Mesodermal cell (in vitro differentiated cells): ENCODE results near the gene METTL24.

Experiments
- H3K27ac ChIP-seq: 2 replicates; pipeline ENCODE4 v1.7.0; 2013; ENCODE audit warnings: mild to moderate bottlenecking, low read depth, low read length, moderate library complexity; ENCODE audit not compliant: severe bottlenecking
- H3K36me3 ChIP-seq: 2 replicates; pipeline ENCODE4 v1.7.1; 2013; ENCODE audit warnings: mild to moderate bottlenecking, low read length, moderate library complexity; ENCODE audit not compliant: control insufficient read depth, insufficient read depth
- H3K4me1 ChIP-seq: one replicate; pipeline ENCODE4 v1.7.1; 2013; ENCODE audit warnings: mild to moderate bottlenecking, low read length; ENCODE audit not compliant: insufficient read depth, control insufficient read depth, poor library complexity, severe bottlenecking
- H3K4me3 ChIP-seq: 2 replicates; pipeline ENCODE4 v1.7.0; 2013; ENCODE audit warnings: low read length, control low read depth, mild to moderate bottlenecking; ENCODE audit not compliant: insufficient read depth, poor library complexity, severe bottlenecking; ENCODE audit errors: extremely low read depth
- H3K9me3 ChIP-seq: 2 replicates; pipeline ENCODE4 v1.7.1; 2013; ENCODE audit warnings: mild to moderate bottlenecking, low read length, moderate library complexity; ENCODE audit not compliant: control insufficient read depth
- WGBS, 2 experiments: methylation state at CpG; one replicate each; pipeline ENCODE4 v1.1.5; 2013; ENCODE audit warnings: missing lambda C conversion rate in 2 of 2; ENCODE audit not compliant: insufficient coverage in 2 of 2; 5-methylcytosine and 5-hydroxymethylcytosine counted together

METTL24 gene

GRCh38 chr6:110360676-110361075 lies 2.5 kb upstream of the METTL24 start:
- Histone ChIP-seq H3K27ac (no peak overlapping the region), H3K4me3 (no peak overlapping the region), H3K36me3 (no peaks in the 10 kb centered on the region), H3K4me1 (peaks cover 3% of the 10 kb centered on the region), H3K9me3 (peaks cover 7% of the 10 kb centered on the region)
- WGBS, 2 experiments: 97 to 100% methylated on average over 1 to 3 of the region's 3 CpGs

DNA sequence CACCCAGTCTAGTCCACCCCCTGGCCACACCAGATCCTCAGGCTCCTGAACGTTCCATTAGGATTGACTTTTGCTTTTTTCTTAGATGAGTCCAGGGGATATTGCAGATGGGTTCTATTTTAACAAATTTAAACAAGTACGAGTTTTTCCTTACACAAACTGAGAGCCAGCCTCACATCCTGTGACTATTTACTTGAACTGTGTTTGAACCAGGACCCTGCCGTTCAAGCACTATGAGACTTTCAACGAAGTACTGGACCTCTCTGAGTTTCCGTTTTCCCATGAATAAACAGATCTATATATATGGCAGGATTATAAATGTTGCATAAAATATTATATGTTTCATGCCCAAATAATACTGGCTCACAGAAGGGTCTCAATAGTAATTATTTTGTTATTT lies 1.4 kb upstream of the METTL24 start:
- peak overlapping the region; percentile 8 for H3K27ac ChIP-seq
- WGBS, 2 experiments: 93% methylated on average over 2 of the region's 5 CpGs; no CpG with 5 or more reads in 1 of the 2 experiments
- no peak overlapping the region for H3K4me3 ChIP-seq
- peaks cover 7% of the 10 kb centered on the region for H3K9me3 ChIP-seq
- peaks cover 3% of the 10 kb centered on the region for H3K4me1 ChIP-seq
- no peaks in the 10 kb centered on the region for H3K36me3 ChIP-seq

DNA sequence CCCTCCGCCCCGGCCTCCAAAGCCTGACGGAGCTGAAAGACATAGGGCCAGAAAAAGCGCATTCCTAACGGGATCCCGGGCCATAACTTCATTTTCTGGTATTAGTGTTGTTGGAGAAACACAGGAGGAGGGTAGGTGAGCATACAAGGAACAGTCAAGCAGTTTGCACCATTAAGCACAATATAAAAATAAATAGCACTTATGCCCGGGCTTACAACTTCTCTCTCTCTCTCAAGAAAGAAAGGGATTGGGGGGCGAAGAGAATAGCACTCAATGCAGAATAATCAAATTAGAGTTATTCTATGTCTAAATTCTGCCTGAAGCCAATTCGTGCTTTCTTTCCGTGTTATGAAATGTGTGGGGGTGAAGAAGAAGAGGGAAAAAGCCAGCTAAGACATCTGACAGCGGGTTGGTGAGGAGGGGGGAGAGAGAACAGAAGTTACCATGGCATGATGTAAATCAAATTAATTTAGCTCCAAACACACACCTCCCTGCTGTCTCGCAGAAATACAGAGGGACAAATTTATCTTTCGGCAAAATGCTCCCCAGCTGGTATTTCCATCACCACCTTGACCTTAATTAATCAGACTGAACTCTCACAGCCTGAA lies 508 bp upstream of the METTL24 start:
- peaks cover 3% of the 10 kb centered on the region for H3K4me1 ChIP-seq
- no peaks in the 10 kb centered on the region for H3K36me3 ChIP-seq
- 56 to 62% methylated on average over 8 to 11 of the region's 13 CpGs for WGBS, 2 experiments
- peak overlapping the region; percentile 41 for H3K4me3 ChIP-seq
- H3K9me3 ChIP-seq: peaks cover 7% of the 10 kb centered on the region
- no peak overlapping the region for H3K27ac ChIP-seq

- Histone ChIP-seq H3K36me3 (no peaks in the 10 kb centered on the region), H3K27ac (no peak overlapping the region), H3K9me3 (peaks cover 7% of the 10 kb centered on the region), H3K4me1 (peaks cover 3% of the 10 kb centered on the region), H3K4me3 (peak overlapping the region; percentile 41)
- WGBS, 2 experiments: 72 to 75% methylated on average over 13 to 14 of the region's 14 CpGs
These were observed 868 bp downstream of the METTL24 start for GRCh38 chr6:110357298-110357663.

GRCh38 chr6:110356778-110357177 lies 1.4 kb downstream of the METTL24 start:
- 91 to 93% methylated on average over 13 to 15 of the region's 15 CpGs for WGBS, 2 experiments
- Histone ChIP-seq H3K4me3 (no peak overlapping the region), H3K9me3 (peaks cover 7% of the 10 kb centered on the region), H3K36me3 (no peaks in the 10 kb centered on the region), H3K4me1 (peaks cover 3% of the 10 kb centered on the region), H3K27ac (no peak overlapping the region)

DNA sequence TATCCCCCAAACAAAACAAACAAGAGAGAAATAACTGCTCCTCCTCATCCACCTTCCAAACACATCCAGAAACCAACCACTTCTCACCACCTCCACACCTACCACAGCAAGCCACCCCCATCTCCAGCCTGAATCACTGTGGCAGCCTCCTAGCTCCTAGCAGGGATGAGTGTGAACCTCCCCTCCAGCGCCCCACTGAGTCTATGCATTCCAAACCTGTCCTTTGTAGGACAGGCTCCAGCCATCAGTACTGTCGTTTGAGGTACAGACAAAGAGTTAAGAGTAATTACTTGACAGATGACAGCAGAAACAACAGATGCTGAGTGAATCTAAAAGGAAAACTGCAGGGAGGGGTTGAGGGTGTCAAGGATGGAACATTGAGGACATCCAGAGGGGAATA lies 2.4 kb downstream of the METTL24 start:
- H3K4me3 ChIP-seq: no peak overlapping the region
- no peaks in the 10 kb centered on the region for H3K36me3 ChIP-seq
- H3K27ac ChIP-seq: no peak overlapping the region
- no peaks in the 10 kb centered on the region for H3K9me3 ChIP-seq
- peaks cover 3% of the 10 kb centered on the region for H3K4me1 ChIP-seq
- WGBS, 2 experiments: 38 to 42% methylated on average over 2 of the region's 2 CpGs

- H3K27ac ChIP-seq: no peak overlapping the region
- 40 to 70% methylated on average over 1 to 2 of the region's 2 CpGs for WGBS, 2 experiments
- H3K4me1 ChIP-seq: peaks cover 3% of the 10 kb centered on the region
- H3K9me3 ChIP-seq: no peaks in the 10 kb centered on the region
- H3K4me3 ChIP-seq: no peak overlapping the region
- H3K36me3 ChIP-seq: no peaks in the 10 kb centered on the region
These were observed 3.1 kb downstream of the METTL24 start for GRCh38 chr6:110355022-110355421.

- Histone ChIP-seq H3K27ac (no peak overlapping the region), H3K36me3 (no peaks in the 10 kb centered on the region), H3K4me1 (peaks cover 1% of the 10 kb centered on the region), H3K9me3 (no peaks in the 10 kb centered on the region), H3K4me3 (no peak overlapping the region)
- WGBS, 2 experiments: no CpG with 5 or more reads among the region's 2 CpGs
These were observed 4.0 kb downstream of the METTL24 start for GRCh38 chr6:110354153-110354552.

- H3K4me1 ChIP-seq: no peaks in the 10 kb centered on the region
- WGBS, 2 experiments: 94% methylated on average over 2 of the region's 4 CpGs; no CpG with 5 or more reads in 1 of the 2 experiments
- H3K27ac ChIP-seq: peak overlapping the region; percentile 72
- no peaks in the 10 kb centered on the region for H3K36me3 ChIP-seq
- H3K9me3 ChIP-seq: no peaks in the 10 kb centered on the region
- no peak overlapping the region for H3K4me3 ChIP-seq
These were observed 4.6 kb downstream of the METTL24 start for GRCh38 chr6:110353457-110354001.

DNA sequence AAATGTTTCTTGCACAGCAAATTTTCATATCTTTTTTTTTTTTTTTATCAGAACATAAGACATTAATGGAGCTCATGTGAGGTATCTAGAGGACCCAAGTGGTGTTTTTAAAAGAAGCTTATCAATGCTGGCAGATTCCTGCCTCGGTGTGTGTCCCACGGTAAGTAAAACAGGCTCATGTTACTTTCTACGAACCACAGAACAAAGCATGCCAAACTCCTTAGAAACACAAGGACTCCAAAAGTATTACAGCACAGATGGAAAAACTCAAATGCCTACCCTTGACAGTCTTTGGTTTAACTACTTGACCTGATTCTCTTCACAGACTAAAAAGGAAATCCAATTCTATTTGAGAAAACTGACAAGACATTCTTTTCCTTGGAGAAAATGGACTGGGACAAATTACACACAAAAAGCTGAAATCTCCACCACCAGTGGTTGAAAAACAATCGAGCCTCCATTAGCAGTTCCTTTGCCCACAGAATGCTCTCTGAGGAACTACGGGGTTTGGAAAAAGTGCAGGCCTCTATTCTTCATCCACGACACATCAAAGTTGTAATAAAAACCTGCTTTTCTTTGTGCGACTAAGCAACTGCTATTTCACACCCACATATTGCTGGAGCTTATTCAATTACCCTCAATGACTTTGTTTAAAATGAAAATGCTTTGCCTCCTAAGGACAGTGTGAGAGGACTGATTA lies 5.4 kb downstream of the METTL24 start:
- Histone ChIP-seq H3K4me1 (no peaks in the 10 kb centered on the region), H3K9me3 (no peaks in the 10 kb centered on the region), H3K27ac (peak overlapping the region; percentile 72), H3K36me3 (no peaks in the 10 kb centered on the region), H3K4me3 (no peak overlapping the region)
- 56 to 72% methylated on average over 3 to 6 of the region's 7 CpGs for WGBS, 2 experiments

- no peaks in the 10 kb centered on the region for H3K4me1 ChIP-seq
- no peak overlapping the region for H3K4me3 ChIP-seq
- H3K36me3 ChIP-seq: no peaks in the 10 kb centered on the region
- H3K9me3 ChIP-seq: no peaks in the 10 kb centered on the region
- no peak overlapping the region for H3K27ac ChIP-seq
- 100% methylated on average over 1 of the region's 4 CpGs for WGBS, 2 experiments
These were observed 6.2 kb downstream of the METTL24 start for GRCh38 chr6:110351986-110352385.
